Choroid plexus epithelial cell (primary cell): ENCODE measurements around the gene DNAH7.

Source experiments
- DNase-seq: peaks from one replicate; pipeline ENCODE4 v3.0.0-alpha.2; 2010; ENCODE audit warnings: low read depth
- H3K4me3 ChIP-seq: 2 replicates; pipeline ENCODE4 v1.5.1; 2011; ENCODE audit warnings: low read depth, mild to moderate bottlenecking, control low read depth, low read length, moderate library complexity
- CTCF ChIP-seq: conservative IDR thresholded peaks from 2 replicates; pipeline ENCODE4 v1.5.1; 2011; ENCODE audit warnings: low read depth, mild to moderate bottlenecking, control low read depth, inconsistent platforms, low read length, moderate library complexity

DNAH7 gene

GRCh38 chr2:196104066-196104465 is 35.4 kb upstream of the DNAH7 start:
- TF ChIP-seq CTCF = no peak
- DNase-seq = no peak
- no peak overlapping the region for H3K4me3 ChIP-seq

GRCh38 chr2:196103626-196104025 is 35.0 kb upstream of the DNAH7 start:
- TF ChIP-seq CTCF = no peak
- H3K4me3 ChIP-seq = no peak overlapping the region
- DNase-seq = no peak

- TF ChIP-seq CTCF = peak; percentile 30
- no peak overlapping the region for H3K4me3 ChIP-seq
- peak; percentile 91 for DNase-seq
Measured at GRCh38 chr2:196101325-196101991, 32.8 kb upstream of the DNAH7 start.

GRCh38 chr2:196099916-196100315 is 31.3 kb upstream of the DNAH7 start:
- no peak for TF ChIP-seq CTCF
- DNase-seq = no peak
- no peak overlapping the region for H3K4me3 ChIP-seq

GRCh38 chr2:196097864-196098660 is 29.4 kb upstream of the DNAH7 start:
- DNase-seq = no peak
- H3K4me3 ChIP-seq = no peak overlapping the region
- TF ChIP-seq CTCF = no peak

- no peak for DNase-seq
- TF ChIP-seq CTCF = no peak
- H3K4me3 ChIP-seq = no peak overlapping the region
Measured at GRCh38 chr2:196096982-196097745, 28.5 kb upstream of the DNAH7 start.
